GM12892 (cell line): ENCODE measurements around the gene RAB8A.

ENCODE experiments used
- POLR2A ChIP-seq: IDR thresholded peaks from 2 replicates; pipeline ENCODE4 v1.6.1; 2011; ENCODE audit warnings: low read depth, low read length, control low read depth
- POLR2AphosphoS5 ChIP-seq: IDR thresholded peaks from 2 replicates; pipeline ENCODE4 v1.6.1; 2011; ENCODE audit warnings: low read depth, low read length, control low read depth
- TAF1 ChIP-seq: IDR thresholded peaks from 2 replicates; pipeline ENCODE4 v1.6.1; 2011; ENCODE audit warnings: low read depth, mild to moderate bottlenecking, control low read depth, low read length, borderline replicate concordance

DNA sequence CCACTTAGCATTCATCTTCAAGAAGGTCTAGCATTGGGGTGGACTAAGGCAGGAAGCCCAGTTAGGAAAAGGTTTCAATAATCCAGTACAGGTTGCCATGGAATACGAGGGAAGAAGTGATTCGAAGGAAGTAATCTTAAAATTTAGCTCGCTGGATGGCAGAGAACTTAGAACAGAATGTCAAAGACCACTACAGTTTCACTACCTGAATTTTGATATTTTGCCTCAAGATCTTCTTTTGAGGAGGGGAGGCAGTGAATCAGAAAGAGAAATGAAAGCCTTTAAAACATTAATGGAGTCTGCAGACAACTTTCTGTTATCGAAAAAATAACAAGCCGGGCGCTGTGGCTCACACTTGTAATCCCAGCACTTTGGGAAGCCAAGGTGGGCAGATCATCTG lies 7.0 kb upstream of the RAB8A start:
- TF ChIP-seq POLR2AphosphoS5 (no peak), TAF1 (no peak), POLR2A (no peak)
